HCT116 (cell line): ENCODE data around the gene NAB2.

Source experiments
- CTCF ChIP-seq, 3 experiments: fragments of 200-600 bp in 1 of 3; sonication (generic) in 1 of 3; IDR thresholded peaks in 2 of 3; conservative IDR thresholded peaks in 1 of 3; 2 replicates each; pipeline ENCODE4 v1.5.1; 2012 to 2017; ENCODE audit warnings: low read depth in 2 of 3, low read length in 2 of 3, antibody characterized with exemption in 1 of 3, borderline replicate concordance in 1 of 3, control low read depth in 1 of 3, mild to moderate bottlenecking in 1 of 3, mixed read lengths in 1 of 3, mixed run types in 1 of 3, moderate library complexity in 1 of 3; ENCODE audit not compliant: insufficient read depth in 1 of 3
- POLR2A ChIP-seq: IDR thresholded peaks from 2 replicates; pipeline ENCODE4 v1.7.0; 2011; ENCODE audit warnings: borderline replicate concordance; ENCODE audit not compliant: insufficient read depth, insufficient read length; ENCODE audit errors: extremely low read depth
- YY1 ChIP-seq: IDR thresholded peaks from 2 replicates; pipeline ENCODE4 v1.6.1; 2011; ENCODE audit warnings: low read length, low read depth, moderate library complexity, mild to moderate bottlenecking; ENCODE audit not compliant: insufficient replicate concordance; ENCODE audit errors: extremely low read depth

- no peak for TF ChIP-seq CTCF (IDR thresholded peaks at IDR 0.05 in 2 of 3, conservative IDR thresholded peaks at IDR 0.05 in 1 of 3; ENCODE audit: borderline replicate concordance in 1 of 3, insufficient read depth in 1 of 3, low read depth in 2 of 3, low read length in 2 of 3)
- TF ChIP-seq POLR2A, result no peak
- TF ChIP-seq YY1, result no peak
Observed at GRCh38 chr12:57049890-57050289, 39.0 kb upstream of the NAB2 start, which contains the start of gene MYO1A.
